GM18511 (cell line): ENCODE results near the gene ENTPD2.
A peak's percentile ranks its signal among the peaks of the same experiment; 100 is the strongest.

Experiments used
- ATAC-seq: cut with Tn5 transposase; IDR thresholded peaks from one replicate; pipeline ENCODE4 v1.9.1; 2021; ENCODE audit warnings: mild to moderate bottlenecking, moderate library complexity; ENCODE audit not compliant: unreplicated experiment

The ENTPD2 gene

GRCh38 chr9:137053944-137054931 lies at the start of gene ENTPD2:
Gene ENTPD2, minus strand, starts transcription at chr9:137054061. Its CDS starts 64 bp downstream, at chr9:137053997.
- ATAC-seq = no peak

GRCh38 chr9:137103206-137103999 lies 49.5 kb upstream of the ENTPD2 start:
- ATAC-seq = no peak

- no peak for ATAC-seq
These were observed 45.4 kb upstream of the ENTPD2 start for GRCh38 chr9:137099231-137099630.

- ATAC-seq = no peak
These were observed 44.1 kb upstream of the ENTPD2 start for GRCh38 chr9:137097761-137098462.

GRCh38 chr9:137096785-137097546 lies 43.1 kb upstream of the ENTPD2 start:
- ATAC-seq = no peak

GRCh38 chr9:137095664-137096517 lies 42.0 kb upstream of the ENTPD2 start:
- ATAC-seq = peak; percentile 93

GRCh38 chr9:137089232-137089947 lies 35.5 kb upstream of the ENTPD2 start:
- ATAC-seq = no peak

- ATAC-seq = no peak
These were observed 34.3 kb upstream of the ENTPD2 start for GRCh38 chr9:137088121-137088520.

GRCh38 chr9:137087409-137087925 lies 33.6 kb upstream of the ENTPD2 start:
- no peak for ATAC-seq

- ATAC-seq = peak; percentile 84
These were observed 32.9 kb upstream of the ENTPD2 start, which contains the start of gene MAN1B1 for GRCh38 chr9:137086531-137087408. Gene MAN1B1, plus strand, starts transcription at chr9:137086985. Its CDS starts 15 bp downstream, at chr9:137087000.

- ATAC-seq = no peak
These were observed 32.2 kb upstream of the ENTPD2 start for GRCh38 chr9:137085920-137086530.

- ATAC-seq = no peak
These were observed 30.7 kb upstream of the ENTPD2 start for GRCh38 chr9:137084526-137084925.

- ATAC-seq = no peak
These were observed 29.6 kb upstream of the ENTPD2 start for GRCh38 chr9:137083394-137084004.

- no peak for ATAC-seq
These were observed 29.0 kb upstream of the ENTPD2 start for GRCh38 chr9:137082925-137083290.

- ATAC-seq = no peak
These were observed 28.5 kb upstream of the ENTPD2 start for GRCh38 chr9:137082222-137082924.
